Osteocyte (in vitro differentiated cells): Measurements from ENCODE around the gene SPINK1. TPM values are rescaled to one million over a fixed set of nuclear protein-coding genes. Genes with fewer than 3 reads are reported as not detected.
"Not testable (repeated sequence)": the region's sequence is repeated elsewhere in the genome, so short reads cannot be mapped to it uniquely, and the experiment has no call there.

Experiments used
- DNase-seq: peaks from one replicate; pipeline ENCODE4 v3.0.0; 2021; ENCODE audit warnings: mixed read lengths; ENCODE audit not compliant: unreplicated experiment; ENCODE audit errors: extremely low spot score
- H3K27ac Mint-ChIP-seq: one replicate; pipeline ENCODE4 v1.8.0; 2021; ENCODE audit warnings: mild to moderate bottlenecking, mixed read lengths; ENCODE audit not compliant: unreplicated experiment
- H3K27me3 Mint-ChIP-seq: one replicate; pipeline ENCODE4 v1.8.0; 2021; ENCODE audit warnings: mixed read lengths; ENCODE audit not compliant: unreplicated experiment
- H3K36me3 Mint-ChIP-seq: one replicate; pipeline ENCODE4 v1.8.0; 2021; ENCODE audit warnings: mixed read lengths; ENCODE audit not compliant: unreplicated experiment
- H3K4me1 Mint-ChIP-seq: one replicate; pipeline ENCODE4 v1.8.0; 2021; ENCODE audit warnings: mixed read lengths; ENCODE audit not compliant: unreplicated experiment
- H3K4me3 Mint-ChIP-seq: one replicate; pipeline ENCODE4 v1.8.0; 2021; ENCODE audit warnings: mild to moderate bottlenecking, moderate library complexity, mixed read lengths; ENCODE audit not compliant: unreplicated experiment
- H3K9me3 Mint-ChIP-seq: one replicate; pipeline ENCODE4 v1.8.0; 2021; ENCODE audit warnings: mixed read lengths; ENCODE audit not compliant: unreplicated experiment
- total RNA-seq: library from RNA; stranded (reverse); gene quantifications from 2 replicates; pipeline ENCODE4 v1.2.1, GENCODE V29; 2021
- TF ChIP-seq, protein P1 (sequence below): fragments of 200-600 bp; sonication (generic); IDR thresholded peaks from 2 replicates; pipeline ENCODE4 v1.5.0; 2021; ENCODE audit warnings: antibody characterized with exemption, mild to moderate bottlenecking, moderate library complexity

SPINK1 gene
- total RNA-seq, 1 donor from 2014 or later: not detected

GRCh38 chr5:147826361-147826760 is 5.1 kb downstream of the SPINK1 start:
- H3K27ac Mint-ChIP-seq: no peak overlapping the region
- H3K9me3 Mint-ChIP-seq: no peaks in the 10 kb centered on the region
- peaks cover 36% of the 10 kb centered on the region for H3K27me3 Mint-ChIP-seq
- DNase-seq: no peak
- H3K4me1 Mint-ChIP-seq: no peaks in the 10 kb centered on the region
- TF ChIP-seq, protein P1, sequence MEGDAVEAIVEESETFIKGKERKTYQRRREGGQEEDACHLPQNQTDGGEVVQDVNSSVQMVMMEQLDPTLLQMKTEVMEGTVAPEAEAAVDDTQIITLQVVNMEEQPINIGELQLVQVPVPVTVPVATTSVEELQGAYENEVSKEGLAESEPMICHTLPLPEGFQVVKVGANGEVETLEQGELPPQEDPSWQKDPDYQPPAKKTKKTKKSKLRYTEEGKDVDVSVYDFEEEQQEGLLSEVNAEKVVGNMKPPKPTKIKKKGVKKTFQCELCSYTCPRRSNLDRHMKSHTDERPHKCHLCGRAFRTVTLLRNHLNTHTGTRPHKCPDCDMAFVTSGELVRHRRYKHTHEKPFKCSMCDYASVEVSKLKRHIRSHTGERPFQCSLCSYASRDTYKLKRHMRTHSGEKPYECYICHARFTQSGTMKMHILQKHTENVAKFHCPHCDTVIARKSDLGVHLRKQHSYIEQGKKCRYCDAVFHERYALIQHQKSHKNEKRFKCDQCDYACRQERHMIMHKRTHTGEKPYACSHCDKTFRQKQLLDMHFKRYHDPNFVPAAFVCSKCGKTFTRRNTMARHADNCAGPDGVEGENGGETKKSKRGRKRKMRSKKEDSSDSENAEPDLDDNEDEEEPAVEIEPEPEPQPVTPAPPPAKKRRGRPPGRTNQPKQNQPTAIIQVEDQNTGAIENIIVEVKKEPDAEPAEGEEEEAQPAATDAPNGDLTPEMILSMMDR: no peak
- H3K36me3 Mint-ChIP-seq: no peaks in the 10 kb centered on the region
- no peak overlapping the region for H3K4me3 Mint-ChIP-seq

DNA sequence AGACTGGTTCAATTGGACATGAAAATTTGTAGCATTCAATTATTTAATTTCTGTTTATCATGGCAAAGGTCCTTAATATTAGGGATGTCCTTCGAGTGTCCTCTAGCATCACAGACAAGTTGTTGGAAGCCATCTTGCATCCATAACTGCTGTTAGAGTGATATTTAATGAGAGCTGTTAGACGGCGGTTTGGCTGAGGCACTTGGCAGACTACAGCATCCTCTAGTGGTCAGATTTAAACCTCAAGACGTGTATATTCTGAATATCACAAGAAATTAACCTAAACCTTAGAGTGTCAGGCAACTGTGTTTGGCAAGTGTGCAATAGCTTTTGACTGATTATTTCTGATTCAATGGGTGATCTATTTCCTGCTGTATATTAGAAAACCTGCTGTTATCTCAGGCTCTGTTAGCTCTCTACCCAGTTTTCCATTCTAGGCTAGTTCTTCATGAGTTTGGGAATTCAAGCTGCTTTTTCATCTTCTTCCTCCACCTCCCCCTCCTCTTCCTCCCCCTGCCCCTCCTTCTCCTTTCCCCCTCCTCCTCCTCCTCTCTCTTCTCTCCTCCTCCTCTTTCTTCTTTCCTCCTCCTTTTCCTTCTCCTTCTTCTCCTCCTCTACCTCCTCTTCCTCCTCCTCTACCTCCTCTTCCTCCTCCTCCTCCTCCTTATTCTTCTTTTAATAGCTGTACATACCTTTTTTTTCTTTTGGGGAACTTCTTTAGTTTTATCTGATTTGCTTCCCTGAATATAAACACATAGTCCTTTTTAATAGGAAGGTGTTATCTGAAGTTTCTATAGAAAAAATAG is 8.6 kb downstream of the SPINK1 start:
- TF ChIP-seq, protein P1: peak; percentile 89
- H3K27ac Mint-ChIP-seq: no peak overlapping the region
- no peak for DNase-seq
- H3K27me3 Mint-ChIP-seq: peaks cover 43% of the 10 kb centered on the region
- H3K4me1 Mint-ChIP-seq: no peaks in the 10 kb centered on the region
- no peaks in the 10 kb centered on the region for H3K36me3 Mint-ChIP-seq
- no peaks in the 10 kb centered on the region for H3K9me3 Mint-ChIP-seq
- no peak overlapping the region for H3K4me3 Mint-ChIP-seq

DNA sequence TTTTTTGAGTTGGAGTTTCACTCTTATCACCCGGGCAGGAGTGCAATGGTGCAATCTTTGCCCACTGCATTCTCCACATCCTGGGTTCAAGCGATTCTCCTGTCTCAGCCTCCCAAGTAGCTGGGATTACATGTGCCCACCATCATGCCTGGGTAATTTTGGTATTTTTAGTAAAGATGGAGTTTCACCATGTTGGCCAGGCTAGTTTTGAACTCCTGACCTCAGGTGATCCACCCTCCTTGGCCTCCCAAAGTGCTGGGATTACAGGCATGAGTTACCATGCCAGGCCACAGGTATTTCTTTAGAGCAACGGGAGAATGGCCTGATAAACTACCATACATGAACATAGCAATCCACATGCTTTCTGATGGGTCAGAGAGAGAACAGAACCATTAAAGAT is 9.2 kb downstream of the SPINK1 start:
- not testable (repeated sequence) for H3K4me1 Mint-ChIP-seq, H3K4me3 Mint-ChIP-seq, H3K36me3 Mint-ChIP-seq, H3K9me3 Mint-ChIP-seq, DNase-seq, H3K27ac Mint-ChIP-seq
- H3K27me3 Mint-ChIP-seq: peaks cover 48% of the 10 kb centered on the region

GRCh38 chr5:147821766-147822165 is 9.7 kb downstream of the SPINK1 start:
- Mint-ChIP-seq H3K9me3 (no peaks in the 10 kb centered on the region), H3K36me3 (no peaks in the 10 kb centered on the region), H3K4me1 (no peaks in the 10 kb centered on the region), H3K4me3 (no peak overlapping the region), H3K27ac (no peak overlapping the region), H3K27me3 (peaks cover 51% of the 10 kb centered on the region)
- DNase-seq: no peak
- TF ChIP-seq, protein P1: no peak

GRCh38 chr5:147819261-147819770 is 12.2 kb downstream of the SPINK1 start:
- TF ChIP-seq, protein P1: no peak
- no peak overlapping the region for H3K4me3 Mint-ChIP-seq
- no peaks in the 10 kb centered on the region for H3K4me1 Mint-ChIP-seq
- no peak for DNase-seq
- no peaks in the 10 kb centered on the region for H3K9me3 Mint-ChIP-seq
- peaks cover 44% of the 10 kb centered on the region for H3K27me3 Mint-ChIP-seq
- H3K36me3 Mint-ChIP-seq: no peaks in the 10 kb centered on the region
- no peak overlapping the region for H3K27ac Mint-ChIP-seq
